K562 (cell line): Measurements from ENCODE around the gene SQOR. TPM values are rescaled to one million over a fixed set of nuclear protein-coding genes. Genes with fewer than 3 reads are reported as not detected.

Source experiments
- ARID3A ChIP-seq: IDR thresholded peaks from 2 replicates; pipeline ENCODE4 v1.6.1; 2012; ENCODE audit warnings: low read depth, low read length, improper control_type of control experiment, borderline replicate concordance
- CBX5 ChIP-seq: IDR thresholded peaks from 2 replicates; pipeline ENCODE4 v1.6.1; 2014; ENCODE audit warnings: low read depth, borderline replicate concordance
- COPS2 ChIP-seq: fragments of 450-650 bp; conservative IDR thresholded peaks from 2 replicates; pipeline ENCODE4 v1.6.1; 2016; ENCODE audit warnings: mild to moderate bottlenecking, moderate library complexity
- E2F3 ChIP-seq: fragments of 250-450 bp; sonication (Bioruptor Pico); IDR thresholded peaks from 2 replicates; pipeline ENCODE4 v1.4.0; 2020; ENCODE audit warnings: mild to moderate bottlenecking
- HMG20B ChIP-seq: fragments of 250-450 bp; sonication (Bioruptor Pico); IDR thresholded peaks from 2 replicates; pipeline ENCODE4 v1.5.0; 2021; ENCODE audit warnings: mild to moderate bottlenecking
- HOMEZ ChIP-seq: fragments of 250-450 bp; sonication (Bioruptor Pico); IDR thresholded peaks from 2 replicates; pipeline ENCODE4 v1.4.0; 2020; ENCODE audit warnings: mild to moderate bottlenecking, moderate library complexity
- IRF9 ChIP-seq: fragments of 450-650 bp; IDR thresholded peaks from 2 replicates; pipeline ENCODE4 v1.6.1; 2016; ENCODE audit warnings: missing biosample characterization, missing genetic modification characterization
- KLF6 ChIP-seq: fragments of 250-450 bp; sonication (Bioruptor Pico); IDR thresholded peaks from 2 replicates; pipeline ENCODE4 v1.4.0; 2020; ENCODE audit warnings: mild to moderate bottlenecking, moderate library complexity, borderline replicate concordance
- NFATC3 ChIP-seq: fragments of 450-650 bp; IDR thresholded peaks from 2 replicates; pipeline ENCODE4 v1.6.1; 2017; ENCODE audit warnings: mild to moderate bottlenecking
- POLR2H ChIP-seq: IDR thresholded peaks from 2 replicates; pipeline ENCODE4 v1.6.1; 2016; ENCODE audit warnings: missing genetic modification characterization, low read depth, mild to moderate bottlenecking, control low read depth, missing compliant biosample characterization, moderate library complexity
- RB1 ChIP-seq: fragments of 450-650 bp; IDR thresholded peaks from 2 replicates; pipeline ENCODE4 v1.6.1; 2017; ENCODE audit warnings: low read depth, mild to moderate bottlenecking
- RBM17 ChIP-seq: fragments of 200-400 bp; formaldehyde crosslinking; IDR thresholded peaks from 2 replicates; pipeline ENCODE4 v1.6.1; 2017; ENCODE audit warnings: low read depth, mild to moderate bottlenecking, low read length, borderline replicate concordance
- RUNX1 ChIP-seq: sonication (generic); IDR thresholded peaks from 2 replicates; pipeline ENCODE4 v1.6.1; 2016; ENCODE audit warnings: antibody characterized with exemption, low read depth
- SMARCA5 ChIP-seq: fragments of 450-650 bp; IDR thresholded peaks from 2 replicates; pipeline ENCODE4 v1.6.1; 2016
- SMARCB1 ChIP-seq: IDR thresholded peaks from 2 replicates; pipeline ENCODE4 v1.6.1; 2011; ENCODE audit warnings: improper control_type of control experiment, low read depth; ENCODE audit not compliant: insufficient read length
- SOX6 ChIP-seq: fragments of 450-650 bp; IDR thresholded peaks from 2 replicates; pipeline ENCODE4 v1.6.1; 2014; ENCODE audit warnings: mild to moderate bottlenecking
- TAF9B ChIP-seq: fragments of 450-650 bp; IDR thresholded peaks from 2 replicates; pipeline ENCODE4 v1.6.1; 2018; ENCODE audit warnings: mild to moderate bottlenecking; ENCODE audit not compliant: partially characterized antibody
- TEAD1 ChIP-seq, 2 experiments: fragments of 450-650 bp in 1 of 2; sonication (generic) in 1 of 2; formaldehyde crosslinking; IDR thresholded peaks; 2 replicates each; pipeline versions ENCODE4 v1.4.0 to v1.8.0; 2020 to 2022; ENCODE audit warnings: mild to moderate bottlenecking in 2 of 2, missing genetic modification reagents in 1 of 2
- THAP7 ChIP-seq: fragments of 250-450 bp; sonication (Bioruptor Pico); IDR thresholded peaks from 2 replicates; pipeline ENCODE4 v1.5.0; 2021
- U2AF2 ChIP-seq: fragments of 200-400 bp; formaldehyde crosslinking; optimal IDR thresholded peaks from 2 replicates; pipeline ENCODE3; 2017; ENCODE audit warnings: low read depth, mild to moderate bottlenecking, low read length
- XRCC3 ChIP-seq: fragments of 450-650 bp; IDR thresholded peaks from 2 replicates; pipeline ENCODE4 v1.6.1; 2017; ENCODE audit warnings: mild to moderate bottlenecking, moderate library complexity
- ZFPM2 ChIP-seq: fragments of 250-450 bp; sonication (Bioruptor Pico); IDR thresholded peaks from 2 replicates; pipeline ENCODE4 v1.5.1; 2022; ENCODE audit warnings: mild to moderate bottlenecking
- ZFX ChIP-seq: sonication (generic); formaldehyde crosslinking; IDR thresholded peaks from 2 replicates; pipeline ENCODE4 v1.8.0; 2022; ENCODE audit warnings: mild to moderate bottlenecking, missing genetic modification reagents, moderate library complexity
- ZNF174 ChIP-seq: fragments of 250-450 bp; sonication (Bioruptor Pico); IDR thresholded peaks from 2 replicates; pipeline ENCODE4 v1.4.0; 2020; ENCODE audit warnings: mild to moderate bottlenecking
- ZNF347 ChIP-seq: fragments of 450-650 bp; formaldehyde crosslinking; IDR thresholded peaks from 2 replicates; pipeline ENCODE4 v1.4.0; 2020; ENCODE audit warnings: low read depth, mild to moderate bottlenecking, moderate library complexity
- ZNF57 ChIP-seq: fragments of 450-650 bp; formaldehyde crosslinking; IDR thresholded peaks from 2 replicates; pipeline ENCODE4 v1.4.0; 2020; ENCODE audit warnings: mild to moderate bottlenecking, moderate library complexity
- ZNF586 ChIP-seq: fragments of 450-650 bp; formaldehyde crosslinking; conservative IDR thresholded peaks from 2 replicates; pipeline ENCODE4 v1.4.0; 2020; ENCODE audit warnings: mild to moderate bottlenecking, moderate library complexity
- ZNF76 ChIP-seq: fragments of 250-450 bp; sonication (Bioruptor Pico); IDR thresholded peaks from 2 replicates; pipeline ENCODE4 v1.4.0; 2020; ENCODE audit warnings: mild to moderate bottlenecking, moderate library complexity, borderline replicate concordance
- polyA plus RNA-seq, 8 experiments: library from polyadenylated mRNA; depleted of rRNA in 4 of 8; stranded (reverse) in 5 of 8; unstranded in 3 of 8; fragments of >200 nt; fragmentation: Nextera tagmentation in 2 of 8; fragmentation: Illumina TruSeq in 1 of 8; extraction: Ambion mirVana in 2 of 8; extraction: Trizol in 1 of 8; gene quantifications; 2 replicates each; pipeline versions ENCODE4 v1.2.1 to v1.2.3, GENCODE V29; 2011 to 2014; ENCODE audit warnings: inconsistent platforms in 1 of 8, missing spikeins in 1 of 8
- total RNA-seq, 7 experiments: library from RNA; depleted of rRNA in 6 of 7; stranded (reverse); fragments of >200 nt in 6 of 7; fragmentation: Illumina TruSeq in 2 of 7; extraction: Trizol in 2 of 7; gene quantifications; 2 replicates each; pipeline versions ENCODE4 v1.2.1 to v1.2.3, GENCODE V29; 2011 to 2021; ENCODE audit warnings: low replicate concordance in 1 of 7

SQOR gene
- total and polyA plus RNA-seq, 9 of the 15 experiments (the other 6 are each of a cell fraction or from before 2014, with no cell fraction given), result 0.32 to 1.6 (median 1.1) TPM

- TF ChIP-seq ZNF586 (CRISPR knock-in tag) (no peak), E2F3 (no peak), TEAD1 (CRISPR knock-in tag; IDR thresholded peaks at IDR 0.05) (no peak), CBX5 (no peak), COPS2 (no peak), TAF9B (no peak), POLR2H (peak; percentile 44; the same call in 1 of the 2 replicates), ZNF347 (no peak), ARID3A (no peak), ZFPM2 (CRISPR knock-in tag) (no peak), THAP7 (no peak), HMG20B (CRISPR knock-in tag) (no peak), XRCC3 (no peak), RUNX1 (no peak), KLF6 (CRISPR knock-in tag) (no peak), RB1 (no peak), SMARCB1 (no peak), IRF9 (tag) (peak; percentile 52; the same call in 1 of the 2 replicates), ZNF76 (no peak), ZFX (CRISPR knock-in tag) (no peak), SMARCA5 (no peak), NFATC3 (no peak), ZNF57 (CRISPR knock-in tag) (no peak), U2AF2 (no peak), HOMEZ (CRISPR knock-in tag) (no peak), ZNF174 (CRISPR knock-in tag) (no peak), SOX6 (0 out of 2 replicates have a peak, but pooled peaks have one; percentile 14), RBM17 (no peak)
Observed at GRCh38 chr15:45637552-45638033, 2.8 kb downstream of the SQOR start (continued).
